ENCODE results near the gene ALDH1B1. TPM values are rescaled to one million over a fixed set of nuclear protein-coding genes. Genes with fewer than 3 reads are reported as not detected.

ALDH1B1 gene
- total and polyA plus RNA-seq, 10 of the 15 experiments (the other 5 are each of a cell fraction or from before 2014, with no cell fraction given): 8.6 to 38.5 (median 30.9) TPM

- TF ChIP-seq CUX1 (IDR thresholded peaks at IDR 0.05; ENCODE audit: insufficient replicate concordance, low read depth, low read length): no peak
- TF ChIP-seq, protein P1, sequence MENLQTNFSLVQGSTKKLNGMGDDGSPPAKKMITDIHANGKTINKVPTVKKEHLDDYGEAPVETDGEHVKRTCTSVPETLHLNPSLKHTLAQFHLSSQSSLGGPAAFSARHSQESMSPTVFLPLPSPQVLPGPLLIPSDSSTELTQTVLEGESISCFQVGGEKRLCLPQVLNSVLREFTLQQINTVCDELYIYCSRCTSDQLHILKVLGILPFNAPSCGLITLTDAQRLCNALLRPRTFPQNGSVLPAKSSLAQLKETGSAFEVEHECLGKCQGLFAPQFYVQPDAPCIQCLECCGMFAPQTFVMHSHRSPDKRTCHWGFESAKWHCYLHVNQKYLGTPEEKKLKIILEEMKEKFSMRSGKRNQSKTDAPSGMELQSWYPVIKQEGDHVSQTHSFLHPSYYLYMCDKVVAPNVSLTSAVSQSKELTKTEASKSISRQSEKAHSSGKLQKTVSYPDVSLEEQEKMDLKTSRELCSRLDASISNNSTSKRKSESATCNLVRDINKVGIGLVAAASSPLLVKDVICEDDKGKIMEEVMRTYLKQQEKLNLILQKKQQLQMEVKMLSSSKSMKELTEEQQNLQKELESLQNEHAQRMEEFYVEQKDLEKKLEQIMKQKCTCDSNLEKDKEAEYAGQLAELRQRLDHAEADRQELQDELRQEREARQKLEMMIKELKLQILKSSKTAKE (IDR thresholded peaks at IDR 0.05; ENCODE audit: low read depth, poor library complexity, severe bottlenecking): no peak
- TF ChIP-seq CREB1 (IDR thresholded peaks at IDR 0.05; ENCODE audit: low read depth): no peak; the same call in 1 of the 2 replicates
- TF ChIP-seq ZNF207 (IDR thresholded peaks at IDR 0.05; ENCODE audit: borderline replicate concordance): no peak
- TF ChIP-seq ZZZ3 (IDR thresholded peaks at IDR 0.05; ENCODE audit: control insufficient read depth, insufficient read length, low read depth): no peak
- TF ChIP-seq, protein P2, sequence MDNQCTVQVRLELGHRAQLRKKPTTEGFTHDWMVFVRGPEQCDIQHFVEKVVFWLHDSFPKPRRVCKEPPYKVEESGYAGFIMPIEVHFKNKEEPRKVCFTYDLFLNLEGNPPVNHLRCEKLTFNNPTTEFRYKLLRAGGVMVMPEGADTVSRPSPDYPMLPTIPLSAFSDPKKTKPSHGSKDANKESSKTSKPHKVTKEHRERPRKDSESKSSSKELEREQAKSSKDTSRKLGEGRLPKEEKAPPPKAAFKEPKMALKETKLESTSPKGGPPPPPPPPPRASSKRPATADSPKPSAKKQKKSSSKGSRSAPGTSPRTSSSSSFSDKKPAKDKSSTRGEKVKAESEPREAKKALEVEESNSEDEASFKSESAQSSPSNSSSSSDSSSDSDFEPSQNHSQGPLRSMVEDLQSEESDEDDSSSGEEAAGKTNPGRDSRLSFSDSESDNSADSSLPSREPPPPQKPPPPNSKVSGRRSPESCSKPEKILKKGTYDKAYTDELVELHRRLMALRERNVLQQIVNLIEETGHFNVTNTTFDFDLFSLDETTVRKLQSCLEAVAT (IDR thresholded peaks at IDR 0.05): no peak
- TF ChIP-seq, protein P3, sequence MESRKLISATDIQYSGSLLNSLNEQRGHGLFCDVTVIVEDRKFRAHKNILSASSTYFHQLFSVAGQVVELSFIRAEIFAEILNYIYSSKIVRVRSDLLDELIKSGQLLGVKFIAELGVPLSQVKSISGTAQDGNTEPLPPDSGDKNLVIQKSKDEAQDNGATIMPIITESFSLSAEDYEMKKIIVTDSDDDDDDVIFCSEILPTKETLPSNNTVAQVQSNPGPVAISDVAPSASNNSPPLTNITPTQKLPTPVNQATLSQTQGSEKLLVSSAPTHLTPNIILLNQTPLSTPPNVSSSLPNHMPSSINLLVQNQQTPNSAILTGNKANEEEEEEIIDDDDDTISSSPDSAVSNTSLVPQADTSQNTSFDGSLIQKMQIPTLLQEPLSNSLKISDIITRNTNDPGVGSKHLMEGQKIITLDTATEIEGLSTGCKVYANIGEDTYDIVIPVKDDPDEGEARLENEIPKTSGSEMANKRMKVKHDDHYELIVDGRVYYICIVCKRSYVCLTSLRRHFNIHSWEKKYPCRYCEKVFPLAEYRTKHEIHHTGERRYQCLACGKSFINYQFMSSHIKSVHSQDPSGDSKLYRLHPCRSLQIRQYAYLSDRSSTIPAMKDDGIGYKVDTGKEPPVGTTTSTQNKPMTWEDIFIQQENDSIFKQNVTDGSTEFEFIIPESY (IDR thresholded peaks at IDR 0.05): no peak
- TF ChIP-seq, protein P4, sequence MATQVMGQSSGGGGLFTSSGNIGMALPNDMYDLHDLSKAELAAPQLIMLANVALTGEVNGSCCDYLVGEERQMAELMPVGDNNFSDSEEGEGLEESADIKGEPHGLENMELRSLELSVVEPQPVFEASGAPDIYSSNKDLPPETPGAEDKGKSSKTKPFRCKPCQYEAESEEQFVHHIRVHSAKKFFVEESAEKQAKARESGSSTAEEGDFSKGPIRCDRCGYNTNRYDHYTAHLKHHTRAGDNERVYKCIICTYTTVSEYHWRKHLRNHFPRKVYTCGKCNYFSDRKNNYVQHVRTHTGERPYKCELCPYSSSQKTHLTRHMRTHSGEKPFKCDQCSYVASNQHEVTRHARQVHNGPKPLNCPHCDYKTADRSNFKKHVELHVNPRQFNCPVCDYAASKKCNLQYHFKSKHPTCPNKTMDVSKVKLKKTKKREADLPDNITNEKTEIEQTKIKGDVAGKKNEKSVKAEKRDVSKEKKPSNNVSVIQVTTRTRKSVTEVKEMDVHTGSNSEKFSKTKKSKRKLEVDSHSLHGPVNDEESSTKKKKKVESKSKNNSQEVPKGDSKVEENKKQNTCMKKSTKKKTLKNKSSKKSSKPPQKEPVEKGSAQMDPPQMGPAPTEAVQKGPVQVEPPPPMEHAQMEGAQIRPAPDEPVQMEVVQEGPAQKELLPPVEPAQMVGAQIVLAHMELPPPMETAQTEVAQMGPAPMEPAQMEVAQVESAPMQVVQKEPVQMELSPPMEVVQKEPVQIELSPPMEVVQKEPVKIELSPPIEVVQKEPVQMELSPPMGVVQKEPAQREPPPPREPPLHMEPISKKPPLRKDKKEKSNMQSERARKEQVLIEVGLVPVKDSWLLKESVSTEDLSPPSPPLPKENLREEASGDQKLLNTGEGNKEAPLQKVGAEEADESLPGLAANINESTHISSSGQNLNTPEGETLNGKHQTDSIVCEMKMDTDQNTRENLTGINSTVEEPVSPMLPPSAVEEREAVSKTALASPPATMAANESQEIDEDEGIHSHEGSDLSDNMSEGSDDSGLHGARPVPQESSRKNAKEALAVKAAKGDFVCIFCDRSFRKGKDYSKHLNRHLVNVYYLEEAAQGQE (IDR thresholded peaks at IDR 0.05; ENCODE audit: low read depth, low read length): no peak
- no peak for TF ChIP-seq SMAD1 (IDR thresholded peaks at IDR 0.05; ENCODE audit: low read depth, partially characterized antibody)
- TF ChIP-seq NFXL1 (IDR thresholded peaks at IDR 0.05; ENCODE audit: borderline replicate concordance): peak; percentile 90
- peak; percentile 56; the same call in 1 of the 2 replicates for TF ChIP-seq RFX5 (IDR thresholded peaks at IDR 0.05; ENCODE audit: low read depth, low read length)
- TF ChIP-seq MTA2 (IDR thresholded peaks at IDR 0.05; ENCODE audit: low read depth): peak; percentile 22; the same call in 1 of the 2 replicates
- TF ChIP-seq RUNX3 (IDR thresholded peaks at IDR 0.05; ENCODE audit: low read length): peak; percentile 35; the same call in 1 of the 2 replicates
These were observed at the start of gene ALDH1B1 (continued) for GRCh38 chr9:38392235-38393127.
